H1 (cell line): ENCODE results near the gene TMEM59L. TPM values are rescaled to one million over a fixed set of nuclear protein-coding genes. Genes with fewer than 3 reads are reported as not detected.
A peak's percentile ranks its signal among the peaks of the same experiment; 100 is the strongest.

Experiments
- CTCF ChIA-PET: fragments of 300-600 bp; sonication (Branson Sonifier 250); formaldehyde crosslinking; loops from one replicate; lab custom pipeline; 2021; ENCODE audit not compliant: partially characterized antibody; lab: Charles Lee
- POLR2A ChIA-PET: fragments of 300-600 bp; sonication (Branson Sonifier 250); formaldehyde crosslinking; loops from one replicate; lab custom pipeline; 2021; ENCODE audit warnings: inconsistent platforms; ENCODE audit not compliant: partially characterized antibody; lab: Charles Lee
- DNase-seq, 2 experiments: peaks; one replicate each; pipeline versions ENCODE4 v3.0.0 to v3.0.0-alpha.2; 2010 to 2022; ENCODE audit warnings: low spot score in 2 of 2, low read depth in 1 of 2, mixed read lengths in 1 of 2
- FAIRE-seq: peaks from 2 replicates; lab custom pipeline; 2011; peaks lifted over from hg19 to GRCh38; lab: Jason Lieb, UNC
- H2AFZ ChIP-seq: 2 replicates; pipeline ENCODE4 v1.8.1; 2012; ENCODE audit warnings: low read length, inconsistent platforms
- H2AK5ac ChIP-seq: 2 replicates; pipeline ENCODE4 v1.6.1; 2013; ENCODE audit warnings: low read depth, low read length
- H2BK120ac ChIP-seq: replicated peaks from 2 replicates; pipeline ENCODE3; 2013; ENCODE audit warnings: low read depth, low read length, inconsistent platforms
- H2BK12ac ChIP-seq: 2 replicates; pipeline ENCODE4 v1.6.1; 2013; ENCODE audit warnings: low read depth, low read length
- H2BK15ac ChIP-seq: 2 replicates; pipeline ENCODE4 v1.6.1; 2013; ENCODE audit warnings: low read length
- H2BK20ac ChIP-seq: 2 replicates; pipeline ENCODE4 v1.6.1; 2013; ENCODE audit warnings: low read length
- H2BK5ac ChIP-seq: 2 replicates; pipeline ENCODE4 v1.6.1; 2013; ENCODE audit warnings: low read depth, low read length
- H3K14ac ChIP-seq: 2 replicates; pipeline ENCODE4 v1.6.1; 2013; ENCODE audit warnings: inconsistent platforms; ENCODE audit not compliant: insufficient read length
- H3K18ac ChIP-seq: 2 replicates; pipeline ENCODE4 v1.6.1; 2013; ENCODE audit warnings: low read length; ENCODE audit errors: extremely low read depth
- H3K23ac ChIP-seq: 2 replicates; pipeline ENCODE4 v1.6.1; 2013; ENCODE audit warnings: inconsistent platforms; ENCODE audit not compliant: insufficient read length
- H3K23me2 ChIP-seq: 2 replicates; pipeline ENCODE4 v1.6.1; 2013; ENCODE audit warnings: low read depth, low read length
- H3K27ac ChIP-seq: 2 replicates; pipeline ENCODE4 v1.6.1; 2011; ENCODE audit warnings: low read depth, low read length, inconsistent platforms
- H3K27me3 ChIP-seq, 4 experiments: replicated peaks in 1 of 4; 1 replicate in 1 of 4; 2 replicates in 3 of 4; pipeline versions ENCODE4 v1.6.1 to v1.8.1; 2011 to 2013; ENCODE audit warnings: low read length in 3 of 4, mild to moderate bottlenecking in 3 of 4, inconsistent platforms in 2 of 4, mixed read lengths in 2 of 4, moderate library complexity in 1 of 4; ENCODE audit not compliant: control insufficient read depth in 3 of 4, insufficient read depth in 3 of 4; ENCODE audit errors: extremely low read depth in 1 of 4
- H3K36me3 ChIP-seq, 4 experiments: 2 replicates each; pipeline versions ENCODE4 v1.6.1 to v1.8.1; 2011 to 2013; ENCODE audit warnings: mild to moderate bottlenecking in 4 of 4, low read length in 3 of 4, moderate library complexity in 2 of 4, control low read depth in 1 of 4, inconsistent platforms in 1 of 4; ENCODE audit not compliant: insufficient read depth in 4 of 4, control insufficient read depth in 2 of 4
- H3K4ac ChIP-seq: replicated peaks from 2 replicates; pipeline ENCODE3; 2013; ENCODE audit warnings: low read length, low read depth, mixed read lengths, inconsistent platforms; ENCODE audit not compliant: insufficient read length
- H3K4me1 ChIP-seq, 4 experiments: replicated peaks in 1 of 4; 1 replicate in 1 of 4; 2 replicates in 3 of 4; pipeline versions ENCODE4 v1.6.1 to v1.8.1; 2011 to 2013; ENCODE audit warnings: low read length in 3 of 4, inconsistent platforms in 2 of 4, mixed read lengths in 1 of 4; ENCODE audit not compliant: insufficient read depth in 4 of 4, control insufficient read depth in 3 of 4
- H3K4me2 ChIP-seq, 2 experiments: 2 replicates each; pipeline versions ENCODE4 v1.6.1 to v1.8.1; 2011 to 2013; ENCODE audit warnings: low read depth in 2 of 2, low read length in 2 of 2, control low read depth in 1 of 2, inconsistent platforms in 1 of 2, mild to moderate bottlenecking in 1 of 2; ENCODE audit not compliant: insufficient read depth in 1 of 2
- H3K4me3 ChIP-seq, 4 experiments: fragments of 200-600, 300-600 bp in 1 of 4; sonication (generic), shearing (Covaris generic), sonication (Bioruptor Twin) in 1 of 4; 2 replicates each; pipeline versions ENCODE4 v1.5.1 to v1.8.1; 2011 to 2016; ENCODE audit warnings: low read length in 4 of 4, low read depth in 3 of 4, control low read depth in 2 of 4, inconsistent platforms in 2 of 4, mild to moderate bottlenecking in 2 of 4, mixed read lengths in 1 of 4, moderate library complexity in 1 of 4; ENCODE audit not compliant: insufficient read depth in 2 of 4; ENCODE audit errors: extremely low read depth in 1 of 4
- H3K56ac ChIP-seq: replicated peaks from 2 replicates; pipeline ENCODE3; 2013; ENCODE audit warnings: low read depth, mild to moderate bottlenecking, mixed read lengths, low read length, inconsistent platforms; ENCODE audit not compliant: insufficient read length
- H3K79me1 ChIP-seq: 2 replicates; pipeline ENCODE4 v1.6.1; 2013; ENCODE audit warnings: low read depth, low read length, control low read depth
- H3K79me2 ChIP-seq, 2 experiments: 2 replicates each; pipeline versions ENCODE4 v1.6.1 to v1.8.1; 2012 to 2013; ENCODE audit warnings: low read length in 2 of 2, mild to moderate bottlenecking in 2 of 2, inconsistent platforms in 1 of 2; ENCODE audit not compliant: insufficient read depth in 2 of 2, control insufficient read depth in 1 of 2
- H3K9ac ChIP-seq, 4 experiments: replicated peaks in 1 of 4; 1 replicate in 1 of 4; 2 replicates in 3 of 4; pipeline versions ENCODE4 v1.6.1 to v1.8.1; 2011 to 2013; ENCODE audit warnings: low read depth in 3 of 4, low read length in 3 of 4, control low read depth in 2 of 4, mild to moderate bottlenecking in 2 of 4, moderate library complexity in 2 of 4, inconsistent platforms in 1 of 4; ENCODE audit errors: extremely low read depth in 1 of 4
- H3K9me3 ChIP-seq, 2 experiments: 2 replicates each; pipeline versions ENCODE4 v1.6.1 to v1.8.1; 2012 to 2013; ENCODE audit warnings: mild to moderate bottlenecking in 2 of 2, moderate library complexity in 2 of 2, control low read depth in 1 of 2, inconsistent platforms in 1 of 2, low read depth in 1 of 2, low read length in 1 of 2, mixed read lengths in 1 of 2; ENCODE audit not compliant: insufficient read depth in 2 of 2
- H4K20me1 ChIP-seq, 2 experiments: replicated peaks in 1 of 2; 2 replicates each; pipeline versions ENCODE3 to v1.8.1; 2011 to 2013; ENCODE audit warnings: inconsistent platforms in 2 of 2, low read length in 2 of 2, mild to moderate bottlenecking in 1 of 2; ENCODE audit not compliant: insufficient read depth in 2 of 2, control insufficient read depth in 1 of 2
- H4K5ac ChIP-seq: 2 replicates; pipeline ENCODE4 v1.6.1; 2013; ENCODE audit warnings: low read length, low read depth, mixed read lengths, inconsistent platforms; ENCODE audit not compliant: insufficient read length
- H4K8ac ChIP-seq: 2 replicates; pipeline ENCODE4 v1.8.0; 2013; ENCODE audit warnings: mild to moderate bottlenecking, moderate library complexity, low read length, inconsistent platforms; ENCODE audit not compliant: insufficient read depth; ENCODE audit errors: extremely low read depth
- H4K91ac ChIP-seq: replicated peaks from 2 replicates; pipeline ENCODE3; 2013; ENCODE audit warnings: low read length, mixed read lengths, inconsistent platforms; ENCODE audit not compliant: insufficient read length
- EZH2 ChIP-seq: fragments of 200-600 bp; sonication (generic); IDR thresholded peaks from 2 replicates; pipeline ENCODE4 v1.7.1; 2012; ENCODE audit warnings: low read depth, mild to moderate bottlenecking, moderate library complexity, low read length, inconsistent platforms; ENCODE audit not compliant: severe bottlenecking
- RAD21 ChIP-seq, 2 experiments: IDR thresholded peaks in 1 of 2; conservative IDR thresholded peaks in 1 of 2; 2 replicates each; pipeline ENCODE4 v1.6.1; 2011; ENCODE audit warnings: low read depth in 2 of 2, low read length in 2 of 2, improper control_type of control experiment in 1 of 2, inconsistent platforms in 1 of 2, mild to moderate bottlenecking in 1 of 2, moderate library complexity in 1 of 2
- WGBS, 2 experiments: shearing (Covaris generic) in 1 of 2; methylation state at CpG; one replicate each; pipeline versions ENCODE4 v1.1.6 to v1.1.7; 2013 to 2015; ENCODE audit warnings: low lambda C conversion rate in 2 of 2, mixed read lengths in 2 of 2, inconsistent platforms in 1 of 2, low coverage in 1 of 2, missing lambda C conversion rate in 1 of 2; ENCODE audit not compliant: insufficient replicate concordance in 2 of 2, insufficient coverage in 1 of 2, insufficient read length in 1 of 2; ENCODE audit errors: extremely low coverage in 1 of 2, missing lambda C conversion rate in 1 of 2; 5-methylcytosine and 5-hydroxymethylcytosine counted together
- polyA plus RNA-seq, 7 experiments: library from polyadenylated mRNA; depleted of rRNA in 3 of 7; stranded (reverse) in 5 of 7; unstranded in 2 of 7; fragments of >200 nt in 5 of 7; fragments of 200-250 nt in 2 of 7; gene quantifications; 1 replicate in 5 of 7; 2 replicates in 1 of 7; 4 replicates in 1 of 7; pipeline versions ENCODE4 v1.2.1 to v1.2.3, GENCODE V29; 2011 to 2013; ENCODE audit warnings: missing spikeins in 2 of 7, mixed read lengths in 2 of 7
- total RNA-seq: library from RNA; stranded (reverse); fragmentation: NEBNext Ultra II Directional; extraction: Animal tissue kit (Norgen Biotek cat#: 25700); gene quantifications from 2 replicates; pipeline ENCODE4 v1.2.1, GENCODE V29; 2021

Gene TMEM59L
- total and polyA plus RNA-seq, 2 of the 8 experiments (the other 6 are each of a cell fraction or from before 2014, with no cell fraction given) = 4.0 to 12.2 TPM

DNA sequence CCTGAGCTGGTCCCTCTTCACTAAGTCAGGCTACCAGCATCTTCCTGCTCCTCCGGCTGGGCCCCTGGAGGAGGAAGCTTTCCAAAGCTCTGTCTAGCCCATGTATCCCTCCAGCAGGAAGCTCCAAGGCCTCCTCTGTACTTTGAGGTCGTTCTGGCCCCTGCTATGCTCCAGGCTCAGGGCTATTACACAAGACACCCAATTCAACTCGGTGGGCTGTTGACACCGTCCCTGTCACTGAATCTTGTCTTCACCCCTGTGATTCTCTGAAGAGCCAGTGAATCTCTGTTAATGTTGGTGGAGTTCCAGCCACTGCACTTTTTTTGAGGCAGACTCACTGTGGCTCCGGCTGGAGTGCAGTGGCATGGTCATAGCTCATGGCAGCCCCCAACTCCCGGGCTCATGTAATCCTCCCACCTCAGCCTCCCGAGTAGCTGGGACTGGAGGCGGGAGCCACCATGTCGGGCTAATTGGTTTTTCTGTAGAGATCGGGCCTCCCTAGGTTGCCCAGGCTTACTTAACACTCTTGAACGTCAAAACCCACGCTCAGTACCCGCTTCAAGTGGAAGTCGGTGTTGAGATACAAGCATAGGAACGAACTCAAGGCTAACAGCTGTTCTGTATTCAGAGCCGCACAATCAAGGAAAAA, 24.6 kb upstream of the TMEM59L start:
- Histone ChIP-seq H3K27me3 (no peaks in the 10 kb centered on the region; a peak in 1 of 7 replicates), H2BK12ac (0 out of 2 replicates have a peak overlapping the region, but pooled peaks have one; percentile 60), H3K4me3 (peak overlapping the region; percentile 78 to 91 (median 84)), H3K4ac (peak overlapping the region; percentile 40), H3K79me1 (no peaks in the 10 kb centered on the region), H3K56ac (no peak overlapping the region), H3K9ac (peak overlapping the region in 2 of 4 experiments; percentile 71 to 86; a peak in 2 of 7 replicates), H3K23ac (no peak overlapping the region), H4K91ac (no peak overlapping the region), H4K5ac (peak overlapping the region; percentile 3), H2BK120ac (no peak overlapping the region), H3K14ac (no peak overlapping the region), H2BK5ac (0 out of 2 replicates have a peak overlapping the region, but pooled peaks have one; percentile 86), H3K27ac (peak overlapping the region; percentile 94; the same call in 1 of the 2 replicates), H4K8ac (no peak overlapping the region), H3K23me2 (peaks cover 11% of the 10 kb centered on the region), H2BK15ac (peak overlapping the region; percentile 89), H3K9me3 (no peaks in the 10 kb centered on the region), H2AK5ac (no peak overlapping the region), H3K4me1 (peaks cover 2 to 11% (median 6%) of the 10 kb centered on the region in 4 experiments), H3K18ac (peak overlapping the region; percentile 97; the same call in 1 of the 2 replicates), H3K79me2 (no peaks in the 10 kb centered on the region), H2AFZ (peak overlapping the region; percentile 91; the same call in 1 of the 2 replicates), H3K36me3 (no peaks in the 10 kb centered on the region), H4K20me1 (peaks cover 0 to 3% of the 10 kb centered on the region in 2 experiments), H2BK20ac (no peak overlapping the region; the same call in 1 of the 2 replicates), H3K4me2 (peak overlapping the region; percentile 75 to 95)
- TF ChIP-seq EZH2 (peak; percentile 8), RAD21 (IDR thresholded peaks at IDR 0.05 in 1 of 2, conservative IDR thresholded peaks at IDR 0.05 in 1 of 2; ENCODE audit: low read depth in 2 of 2, low read length in 2 of 2) (no peak)
- 45% methylated on average over 16 of the region's 16 CpGs; no CpG with 5 or more reads in 1 of the 2 experiments for WGBS, 2 experiments
- FAIRE-seq = no peak
- no peak for DNase-seq
- ChIA-PET CTCF (interaction anchor here (0.6 to 12.5 kb wide), 37 partner anchors 9 to 268 kb away, joined by 3 to 139 read pairs (median 3); partner anchors contain the start of genes FKBP8, KXD1 and UBA52), POLR2A (interaction anchor here (0.6 to 10.3 kb wide), 15 partner anchors 7 to 1079 kb away, joined by 3 to 112 read pairs (median 5); partner anchors contain the start of genes KXD1 and UBA52)
